HepG2 (cell line): ENCODE results near the gene BCDIN3D. TPM values are rescaled to one million over a fixed set of nuclear protein-coding genes. Genes with fewer than 3 reads are reported as not detected.

ENCODE experiments used
- GABPB1 ChIP-seq: IDR thresholded peaks from 2 replicates; pipeline ENCODE4 v1.6.1; 2016; ENCODE audit warnings: mild to moderate bottlenecking, missing genetic modification reagents, moderate library complexity, missing compliant biosample characterization
- IKZF1 ChIP-seq: fragments of 450-650 bp; IDR thresholded peaks from 2 replicates; pipeline ENCODE4 v1.7.1; 2016
- KDM1A ChIP-seq: IDR thresholded peaks from 2 replicates; pipeline ENCODE4 v1.6.1; 2016; ENCODE audit warnings: missing compliant biosample characterization
- MEF2D ChIP-seq: sonication (generic); formaldehyde crosslinking; IDR thresholded peaks from 2 replicates; pipeline ENCODE4 v1.5.1; 2020; ENCODE audit warnings: mild to moderate bottlenecking, missing genetic modification reagents
- POLR2G ChIP-seq: fragments of 200-400 bp; formaldehyde crosslinking; IDR thresholded peaks from 2 replicates; pipeline ENCODE4 v1.6.1; 2018; ENCODE audit warnings: mild to moderate bottlenecking, low read depth, low read length, moderate library complexity
- RXRB ChIP-seq: IDR thresholded peaks from 2 replicates; pipeline ENCODE4 v1.6.1; 2016; ENCODE audit warnings: borderline replicate concordance, missing genetic modification reagents, missing compliant biosample characterization
- SIN3A ChIP-seq: IDR thresholded peaks from 2 replicates; pipeline ENCODE4 v1.6.1; 2011; ENCODE audit warnings: low read depth, mild to moderate bottlenecking, control low read depth, low read length, borderline replicate concordance
- SP2 ChIP-seq: sonication (generic); formaldehyde crosslinking; IDR thresholded peaks from 2 replicates; pipeline ENCODE4 v1.5.1; 2020; ENCODE audit warnings: mild to moderate bottlenecking, missing genetic modification reagents
- XRCC5 ChIP-seq: fragments of 200-400 bp; formaldehyde crosslinking; optimal IDR thresholded peaks from 2 replicates; pipeline ENCODE3; 2017; ENCODE audit warnings: mild to moderate bottlenecking, low read length
- ZBTB7B ChIP-seq: sonication (generic); formaldehyde crosslinking; IDR thresholded peaks from 2 replicates; pipeline ENCODE4 v1.4.0; 2020; ENCODE audit warnings: missing genetic modification reagents
- ZNF543 ChIP-seq: sonication (generic); formaldehyde crosslinking; IDR thresholded peaks from 2 replicates; pipeline ENCODE4 v1.4.0; 2020; ENCODE audit warnings: mild to moderate bottlenecking, missing genetic modification reagents
- ZNF607 ChIP-seq: sonication (generic); formaldehyde crosslinking; IDR thresholded peaks from 2 replicates; pipeline ENCODE4 v1.5.1; 2020; ENCODE audit warnings: missing genetic modification reagents, mild to moderate bottlenecking, borderline replicate concordance
- ZSCAN29 ChIP-seq: sonication (generic); formaldehyde crosslinking; conservative IDR thresholded peaks from 2 replicates; pipeline ENCODE4 v1.4.0; 2020; ENCODE audit warnings: mild to moderate bottlenecking, missing genetic modification reagents
- ZSCAN31 ChIP-seq: sonication (generic); formaldehyde crosslinking; IDR thresholded peaks from 2 replicates; pipeline ENCODE4 v1.5.0; 2020; ENCODE audit warnings: low read depth, mild to moderate bottlenecking, missing genetic modification reagents
- polyA plus RNA-seq, 8 experiments: library from polyadenylated mRNA; depleted of rRNA in 3 of 8; stranded (reverse) in 7 of 8; unstranded in 1 of 8; fragments of >200 nt; fragmentation: Illumina TruSeq in 4 of 8; extraction: Trizol in 4 of 8; gene quantifications; 2 replicates each; pipeline versions ENCODE4 v1.2.1 to v1.2.3, GENCODE V29; 2011 to 2016; ENCODE audit warnings: low read depth in 4 of 8, missing spikeins in 1 of 8, mixed read lengths in 1 of 8; ENCODE audit not compliant: insufficient read depth in 1 of 8
- total RNA-seq, 5 experiments: library from RNA; depleted of rRNA; stranded (reverse); fragments of >200 nt; fragmentation: Illumina TruSeq; extraction: Trizol; gene quantifications; 2 replicates each; pipeline ENCODE4 v1.2.3, GENCODE V29; 2016; ENCODE audit warnings: low read depth in 1 of 5
- TF ChIP-seq, protein P1 (sequence below): sonication (generic); formaldehyde crosslinking; IDR thresholded peaks from 2 replicates; pipeline ENCODE4 v1.4.0; 2020; ENCODE audit warnings: low read depth, mild to moderate bottlenecking, missing genetic modification reagents
- TF ChIP-seq, protein P2 (sequence below): sonication (generic); formaldehyde crosslinking; IDR thresholded peaks from 2 replicates; pipeline ENCODE4 v1.4.0; 2020; ENCODE audit warnings: missing genetic modification reagents
- TF ChIP-seq, protein P3 (sequence below): sonication (generic); formaldehyde crosslinking; IDR thresholded peaks from 2 replicates; pipeline ENCODE4 v1.4.0; 2020; ENCODE audit warnings: missing genetic modification reagents, borderline replicate concordance

Gene BCDIN3D
- total and polyA plus RNA-seq, 2 of the 13 experiments (the other 11 are each of a cell fraction or from before 2014, with no cell fraction given) = 2.2 to 2.5 TPM

DNA sequence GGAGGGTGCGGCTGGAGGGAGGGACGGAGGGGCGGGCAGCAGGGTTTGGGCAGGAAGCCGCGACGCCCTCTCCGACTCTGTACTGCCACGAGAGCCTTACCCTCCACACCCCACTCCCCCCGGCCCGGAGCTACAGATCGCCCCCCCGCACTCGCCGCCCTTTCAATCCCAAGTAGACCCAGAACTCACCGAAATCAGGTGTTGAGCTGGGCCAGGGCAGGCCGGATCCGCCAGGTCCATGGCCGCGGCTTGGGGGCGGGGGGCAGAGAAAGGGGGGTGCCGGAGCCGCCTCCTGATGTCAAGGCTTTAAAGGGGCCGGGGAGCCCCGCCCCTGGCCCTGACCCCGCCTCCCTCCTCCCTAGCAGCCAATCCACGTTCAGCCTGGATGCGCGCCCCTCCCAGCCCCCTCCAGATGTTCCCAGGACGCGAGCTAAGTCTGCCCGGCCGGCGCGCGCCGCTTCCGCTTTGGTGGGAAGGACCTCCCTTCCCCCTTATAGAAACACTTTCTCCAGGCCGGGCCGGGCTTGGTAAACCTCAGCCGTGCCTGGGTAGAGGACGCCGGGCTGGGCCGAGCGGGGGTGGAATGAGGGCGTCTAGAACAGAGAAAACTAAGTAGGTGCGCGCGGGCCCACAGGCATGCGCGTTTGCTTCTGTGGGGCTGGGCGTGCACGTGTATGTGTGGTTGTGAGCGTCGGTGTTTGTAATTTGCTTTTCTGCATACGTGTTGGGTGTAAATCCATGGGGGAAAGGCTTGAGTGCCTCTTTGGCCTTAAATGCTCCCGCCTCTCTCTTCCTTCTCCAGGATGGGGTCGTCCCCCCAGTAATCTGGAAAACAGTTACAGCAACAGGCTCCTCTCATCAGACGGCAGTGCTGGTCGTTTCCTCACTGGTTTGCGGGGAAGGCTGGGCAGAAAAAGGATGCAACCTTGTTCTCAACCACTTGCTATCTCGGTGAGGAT, 14.5 kb downstream of the BCDIN3D start, which contains the start of gene NCKAP5L (continued):
- TF ChIP-seq, protein P1, sequence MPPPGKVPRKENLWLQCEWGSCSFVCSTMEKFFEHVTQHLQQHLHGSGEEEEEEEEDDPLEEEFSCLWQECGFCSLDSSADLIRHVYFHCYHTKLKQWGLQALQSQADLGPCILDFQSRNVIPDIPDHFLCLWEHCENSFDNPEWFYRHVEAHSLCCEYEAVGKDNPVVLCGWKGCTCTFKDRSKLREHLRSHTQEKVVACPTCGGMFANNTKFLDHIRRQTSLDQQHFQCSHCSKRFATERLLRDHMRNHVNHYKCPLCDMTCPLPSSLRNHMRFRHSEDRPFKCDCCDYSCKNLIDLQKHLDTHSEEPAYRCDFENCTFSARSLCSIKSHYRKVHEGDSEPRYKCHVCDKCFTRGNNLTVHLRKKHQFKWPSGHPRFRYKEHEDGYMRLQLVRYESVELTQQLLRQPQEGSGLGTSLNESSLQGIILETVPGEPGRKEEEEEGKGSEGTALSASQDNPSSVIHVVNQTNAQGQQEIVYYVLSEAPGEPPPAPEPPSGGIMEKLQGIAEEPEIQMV = 0 out of 2 replicates have a peak, but pooled peaks have one; percentile 29
- TF ChIP-seq GABPB1 (CRISPR knock-in tag) (peak; percentile 77), ZNF543 (no peak), XRCC5 (peak; percentile 54), ZNF607 (CRISPR knock-in tag) (peak; percentile 78; the same call in 1 of the 2 replicates), ZSCAN29 (0 out of 2 replicates have a peak, but pooled peaks have one; percentile 23), POLR2G (peak; percentile 70), ZSCAN31 (0 out of 2 replicates have a peak, but pooled peaks have one; percentile 46), ZBTB7B (CRISPR knock-in tag) (peak; percentile 13; the same call in 1 of the 2 replicates), MEF2D (peak; percentile 56; the same call in 1 of the 2 replicates), IKZF1 (no peak), SIN3A (peak; percentile 80; the same call in 1 of the 2 replicates), SP2 (peak; percentile 49; the same call in 1 of the 2 replicates), KDM1A (no peak), RXRB (CRISPR knock-in tag) (peak; percentile 22; the same call in 1 of the 2 replicates)
- TF ChIP-seq, protein P2, sequence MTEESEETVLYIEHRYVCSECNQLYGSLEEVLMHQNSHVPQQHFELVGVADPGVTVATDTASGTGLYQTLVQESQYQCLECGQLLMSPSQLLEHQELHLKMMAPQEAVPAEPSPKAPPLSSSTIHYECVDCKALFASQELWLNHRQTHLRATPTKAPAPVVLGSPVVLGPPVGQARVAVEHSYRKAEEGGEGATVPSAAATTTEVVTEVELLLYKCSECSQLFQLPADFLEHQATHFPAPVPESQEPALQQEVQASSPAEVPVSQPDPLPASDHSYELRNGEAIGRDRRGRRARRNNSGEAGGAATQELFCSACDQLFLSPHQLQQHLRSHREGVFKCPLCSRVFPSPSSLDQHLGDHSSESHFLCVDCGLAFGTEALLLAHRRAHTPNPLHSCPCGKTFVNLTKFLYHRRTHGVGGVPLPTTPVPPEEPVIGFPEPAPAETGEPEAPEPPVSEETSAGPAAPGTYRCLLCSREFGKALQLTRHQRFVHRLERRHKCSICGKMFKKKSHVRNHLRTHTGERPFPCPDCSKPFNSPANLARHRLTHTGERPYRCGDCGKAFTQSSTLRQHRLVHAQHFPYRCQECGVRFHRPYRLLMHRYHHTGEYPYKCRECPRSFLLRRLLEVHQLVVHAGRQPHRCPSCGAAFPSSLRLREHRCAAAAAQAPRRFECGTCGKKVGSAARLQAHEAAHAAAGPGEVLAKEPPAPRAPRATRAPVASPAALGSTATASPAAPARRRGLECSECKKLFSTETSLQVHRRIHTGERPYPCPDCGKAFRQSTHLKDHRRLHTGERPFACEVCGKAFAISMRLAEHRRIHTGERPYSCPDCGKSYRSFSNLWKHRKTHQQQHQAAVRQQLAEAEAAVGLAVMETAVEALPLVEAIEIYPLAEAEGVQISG = peak; percentile 20; the same call in 1 of the 2 replicates
- TF ChIP-seq, protein P3, sequence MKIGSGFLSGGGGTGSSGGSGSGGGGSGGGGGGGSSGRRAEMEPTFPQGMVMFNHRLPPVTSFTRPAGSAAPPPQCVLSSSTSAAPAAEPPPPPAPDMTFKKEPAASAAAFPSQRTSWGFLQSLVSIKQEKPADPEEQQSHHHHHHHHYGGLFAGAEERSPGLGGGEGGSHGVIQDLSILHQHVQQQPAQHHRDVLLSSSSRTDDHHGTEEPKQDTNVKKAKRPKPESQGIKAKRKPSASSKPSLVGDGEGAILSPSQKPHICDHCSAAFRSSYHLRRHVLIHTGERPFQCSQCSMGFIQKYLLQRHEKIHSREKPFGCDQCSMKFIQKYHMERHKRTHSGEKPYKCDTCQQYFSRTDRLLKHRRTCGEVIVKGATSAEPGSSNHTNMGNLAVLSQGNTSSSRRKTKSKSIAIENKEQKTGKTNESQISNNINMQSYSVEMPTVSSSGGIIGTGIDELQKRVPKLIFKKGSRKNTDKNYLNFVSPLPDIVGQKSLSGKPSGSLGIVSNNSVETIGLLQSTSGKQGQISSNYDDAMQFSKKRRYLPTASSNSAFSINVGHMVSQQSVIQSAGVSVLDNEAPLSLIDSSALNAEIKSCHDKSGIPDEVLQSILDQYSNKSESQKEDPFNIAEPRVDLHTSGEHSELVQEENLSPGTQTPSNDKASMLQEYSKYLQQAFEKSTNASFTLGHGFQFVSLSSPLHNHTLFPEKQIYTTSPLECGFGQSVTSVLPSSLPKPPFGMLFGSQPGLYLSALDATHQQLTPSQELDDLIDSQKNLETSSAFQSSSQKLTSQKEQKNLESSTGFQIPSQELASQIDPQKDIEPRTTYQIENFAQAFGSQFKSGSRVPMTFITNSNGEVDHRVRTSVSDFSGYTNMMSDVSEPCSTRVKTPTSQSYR (CRISPR knock-in tag) = peak; percentile 69; the same call in 1 of the 2 replicates
